Esophagus muscularis mucosa (tissue), 4 donors: Measurements from ENCODE around the gene SFN. TPM values are rescaled to one million over a fixed set of nuclear protein-coding genes. Genes with fewer than 3 reads are reported as not detected.

Experiments used
- DNase-seq: peaks from one replicate; pipeline ENCODE4 v3.0.0-alpha.2; 2017; ENCODE audit errors: extremely low spot score
- H3K27ac ChIP-seq, 4 donors: fragments of 200-600 bp; sonication (generic); replicated peaks in 1 of 4; 1 replicate in 3 of 4; 2 replicates in 1 of 4; pipeline ENCODE4 v1.5.1; 2016 to 2019; ENCODE audit warnings: mild to moderate bottlenecking in 1 of 4
- H3K27me3 ChIP-seq, 4 donors: fragments of 200-600 bp; sonication (generic); one replicate each; pipeline versions ENCODE4 v1.5.1 to v1.6.0; 2016 to 2019
- H3K36me3 ChIP-seq, 4 donors: fragments of 200-600 bp; sonication (generic); one replicate each; pipeline ENCODE4 v1.5.1; 2016 to 2019
- H3K4me1 ChIP-seq, 4 donors: fragments of 200-600 bp; sonication (generic); one replicate each; pipeline ENCODE4 v1.5.1; 2016 to 2019
- H3K4me3 ChIP-seq, 4 donors: fragments of 200-600 bp; sonication (generic); 1 replicate in 2 of 4; 2 replicates in 2 of 4; pipeline ENCODE4 v1.5.1; 2016 to 2019; ENCODE audit warnings: mild to moderate bottlenecking in 4 of 4, moderate library complexity in 1 of 4
- H3K9me3 ChIP-seq, 4 donors: fragments of 200-600 bp; sonication (generic); 1 replicate in 3 of 4; 2 replicates in 1 of 4; pipeline ENCODE4 v1.5.1; 2016 to 2019
- CTCF ChIP-seq, 3 experiments: fragments of 200-600 bp in 2 of 3; fragments of 450-650 bp in 1 of 3; sonication (generic) in 2 of 3; IDR thresholded peaks; one replicate each; pipeline ENCODE4 v1.5.1; 2017 to 2019; ENCODE audit warnings: antibody characterized with exemption in 3 of 3, mild to moderate bottlenecking in 2 of 3, moderate library complexity in 1 of 3
- EP300 ChIP-seq: sonication (generic); formaldehyde crosslinking; IDR thresholded peaks from one replicate; pipeline ENCODE4 v1.6.1; 2017; ENCODE audit warnings: antibody characterized with exemption
- POLR2A ChIP-seq: fragments of 450-650 bp; IDR thresholded peaks from one replicate; pipeline ENCODE4 v1.6.1; 2017; ENCODE audit warnings: antibody characterized with exemption, moderate library complexity, mild to moderate bottlenecking, low read depth
- POLR2AphosphoS5 ChIP-seq, 2 donors: sonication (generic); formaldehyde crosslinking; IDR thresholded peaks; one replicate each; pipeline ENCODE4 v1.6.1; 2017; ENCODE audit warnings: antibody characterized with exemption in 2 of 2
- WGBS: methylation state at CpG from one replicate; pipeline ENCODE4 v1.1.5; 2018; 5-methylcytosine and 5-hydroxymethylcytosine counted together
- intact Hi-C: fragments of 100-400 bp; cut with DNase I; formaldehyde crosslinking; loops from one replicate; pipeline ENCODE4 v1.15.1; 2023
- total RNA-seq, 4 donors: library from RNA; depleted of rRNA; stranded (reverse); fragments of >200 nt; gene quantifications; one replicate each; pipeline versions ENCODE4 v1.1.0 to v1.2.1, GENCODE V29; 2016

SFN gene
- total RNA-seq, 4 donors from 2014 or later = 0.33 to 1.7 TPM; not detected in 2

GRCh38 chr1:26848941-26849774 lies 13.8 kb upstream of the SFN start:
- TF ChIP-seq POLR2AphosphoS5 (IDR thresholded peaks at IDR 0.05) (peak; percentile 34 to 59), CTCF (IDR thresholded peaks at IDR 0.05) (no peak)
- Histone ChIP-seq H3K27ac (peak overlapping the region; percentile 42 to 71 (median 64)), H3K4me3 (no peak overlapping the region), H3K36me3 (peaks cover 32 to 83% (median 75%) of the 10 kb centered on the region in 4 donors), H3K9me3 (no peaks in the 10 kb centered on the region), H3K4me1 (peaks cover 2 to 28% (median 22%) of the 10 kb centered on the region in 4 donors), H3K27me3 (no peaks in the 10 kb centered on the region)
- WGBS = 53% methylated on average over 7 of the region's 10 CpGs
- intact Hi-C loops = no loop called here
- no peak for DNase-seq

GRCh38 chr1:26851106-26851684 lies 11.8 kb upstream of the SFN start:
- Histone ChIP-seq H3K9me3 (no peaks in the 10 kb centered on the region), H3K27ac (no peak overlapping the region), H3K36me3 (peaks cover 32 to 96% (median 93%) of the 10 kb centered on the region in 4 donors), H3K27me3 (no peaks in the 10 kb centered on the region), H3K4me3 (no peak overlapping the region), H3K4me1 (peaks cover 2 to 28% (median 22%) of the 10 kb centered on the region in 4 donors)
- WGBS = 91% methylated on average over 12 of the region's 12 CpGs
- TF ChIP-seq POLR2A (no peak), EP300 (no peak), POLR2AphosphoS5 (IDR thresholded peaks at IDR 0.05) (no peak), CTCF (IDR thresholded peaks at IDR 0.05) (no peak)
- intact Hi-C loops = no loop called here
- no peak for DNase-seq

- Histone ChIP-seq H3K9me3 (no peaks in the 10 kb centered on the region), H3K4me1 (peaks cover 2 to 28% (median 22%) of the 10 kb centered on the region in 4 donors), H3K27ac (no peak overlapping the region), H3K4me3 (no peak overlapping the region), H3K36me3 (peaks cover 25 to 98% (median 97%) of the 10 kb centered on the region in 4 donors), H3K27me3 (no peaks in the 10 kb centered on the region)
- DNase-seq = no peak
- intact Hi-C loops = loop anchor here (1.0 kb wide), 1 partner anchor 27 kb away; no protein-coding TSS in a partner anchor
- whole genome bisulfite sequencing = 74% methylated on average over 9 of the region's 9 CpGs
- TF ChIP-seq EP300 = no peak
- TF ChIP-seq POLR2A = no peak
- TF ChIP-seq POLR2AphosphoS5 (IDR thresholded peaks at IDR 0.05) = no peak
- TF ChIP-seq CTCF (IDR thresholded peaks at IDR 0.05) = no peak
Observed at GRCh38 chr1:26852701-26853100, 10.2 kb upstream of the SFN start.

GRCh38 chr1:26853156-26853555 lies 9.8 kb upstream of the SFN start:
- H3K9me3 ChIP-seq = no peaks in the 10 kb centered on the region
- 15% methylated on average over 3 of the region's 3 CpGs for WGBS
- intact Hi-C loops = loop anchor here (1.0 kb wide), 1 partner anchor 26 kb away; no protein-coding TSS in a partner anchor
- TF ChIP-seq POLR2AphosphoS5 (IDR thresholded peaks at IDR 0.05) (peak; percentile 23 to 28), POLR2A (no peak), CTCF (IDR thresholded peaks at IDR 0.05) (peak; percentile 82 to 86 (median 83)), EP300 (no peak)
- H3K36me3 ChIP-seq = peaks cover 23 to 98% (median 97%) of the 10 kb centered on the region in 4 donors
- H3K27ac ChIP-seq = no peak overlapping the region
- no peaks in the 10 kb centered on the region for H3K27me3 ChIP-seq
- peak; percentile 95 for DNase-seq
- H3K4me3 ChIP-seq = no peak overlapping the region
- peaks cover 2 to 28% (median 21%) of the 10 kb centered on the region in 4 donors for H3K4me1 ChIP-seq
